OCI-LY7 (cell line): Measurements from ENCODE around the gene PLCB1. TPM values are rescaled to one million over a fixed set of nuclear protein-coding genes. Genes with fewer than 3 reads are reported as not detected.

Experiments used
- BruUV-seq: library from RNA; stranded (reverse); fragments of 400-500 nt; replicated peaks from 2 replicates; lab custom pipeline; 2021; lab: Mats Ljungman, UMichigan
- CTCF ChIA-PET: fragments of 300-600 bp; sonication (Branson Sonifier 250); formaldehyde crosslinking; loops from one replicate; lab custom pipeline; 2022; ENCODE audit warnings: antibody characterized with exemption; ENCODE audit not compliant: unreplicated experiment; lab: Charles Lee
- POLR2A ChIA-PET: fragments of 300-600 bp; sonication (Branson Sonifier 250); formaldehyde crosslinking; loops from one replicate; lab custom pipeline; 2022; ENCODE audit warnings: antibody characterized with exemption; lab: Charles Lee
- DNase-seq: peaks from one replicate; pipeline ENCODE4 v3.0.0-alpha.2; 2015; ENCODE audit warnings: low spot score
- H2AFZ ChIP-seq: fragments of 200-600 bp; sonication (generic), shearing (Covaris generic); 2 replicates; pipeline ENCODE4 v1.6.1; 2014; ENCODE audit warnings: mild to moderate bottlenecking, antibody characterized with exemption, low read length, moderate library complexity
- H3K27ac ChIP-seq: fragments of 200-600 bp; sonication (generic); 2 replicates; pipeline ENCODE4 v1.5.1; 2014; ENCODE audit warnings: mixed run types, low read depth, mild to moderate bottlenecking, moderate library complexity, low read length, inconsistent platforms; ENCODE audit not compliant: poor library complexity, severe bottlenecking
- H3K36me3 ChIP-seq: fragments of 200-600 bp; sonication (generic); 2 replicates; pipeline ENCODE4 v1.6.1; 2014; ENCODE audit warnings: mild to moderate bottlenecking, antibody characterized with exemption, low read length, moderate library complexity, mixed read lengths; ENCODE audit not compliant: insufficient read depth
- H3K4me1 ChIP-seq: fragments of 200-600 bp; sonication (generic); 2 replicates; pipeline ENCODE4 v1.5.1; 2014; ENCODE audit warnings: mild to moderate bottlenecking, low read length; ENCODE audit not compliant: insufficient read depth, poor library complexity, severe bottlenecking
- H3K4me2 ChIP-seq: fragments of 200-600 bp; sonication (generic); 2 replicates; pipeline ENCODE4 v1.6.1; 2014; ENCODE audit warnings: mild to moderate bottlenecking, low read length
- H3K4me3 ChIP-seq: fragments of 200-600 bp; sonication (generic); 2 replicates; pipeline ENCODE4 v1.5.1; 2014; ENCODE audit warnings: mild to moderate bottlenecking, low read depth, low read length; ENCODE audit not compliant: poor library complexity, severe bottlenecking
- H3K79me2 ChIP-seq: fragments of 200-600 bp; sonication (generic); 2 replicates; pipeline ENCODE4 v1.6.1; 2016; ENCODE audit warnings: low read depth, mild to moderate bottlenecking, low read length, moderate library complexity, mixed read lengths; ENCODE audit not compliant: insufficient read depth
- H3K9me2 ChIP-seq: fragments of 200-600 bp; sonication (generic); 2 replicates; pipeline ENCODE4 v1.6.1; 2016; ENCODE audit warnings: mild to moderate bottlenecking, low read length, mixed read lengths; ENCODE audit not compliant: insufficient read depth
- H3K9me3 ChIP-seq: fragments of 200-600 bp; sonication (generic); 2 replicates; pipeline ENCODE4 v1.6.1; 2014; ENCODE audit warnings: mild to moderate bottlenecking, mixed run types, low read length, mixed read lengths
- H4K20me1 ChIP-seq: fragments of 200-600 bp; sonication (generic); 2 replicates; pipeline ENCODE4 v1.6.1; 2014; ENCODE audit warnings: mild to moderate bottlenecking, antibody characterized with exemption, low read length, moderate library complexity, mixed read lengths; ENCODE audit not compliant: insufficient read depth
- CTCF ChIP-seq: fragments of 200-600 bp; sonication (generic); conservative IDR thresholded peaks from 2 replicates; pipeline ENCODE4 v1.5.1; 2014; ENCODE audit warnings: mild to moderate bottlenecking, antibody characterized with exemption, low read length, moderate library complexity, mixed read lengths
- EZH2phosphoT487 ChIP-seq: fragments of 200-600 bp; sonication (generic); IDR thresholded peaks from 2 replicates; pipeline ENCODE4 v1.6.1; 2018; ENCODE audit warnings: low read depth, borderline replicate concordance, mild to moderate bottlenecking, mixed run types, antibody characterized with exemption, low read length, moderate library complexity, mixed read lengths
- intact Hi-C: fragments of 100-400 bp; cut with micrococcal nuclease; formaldehyde crosslinking; loops from one replicate; pipeline ENCODE4 v1.10.0; 2022; ENCODE audit not compliant: unreplicated experiment
- total RNA-seq, 2 experiments: library from RNA; depleted of rRNA in 1 of 2; stranded (reverse); fragments of >200 nt in 1 of 2; shearing (Covaris generic) in 1 of 2; gene quantifications; 2 replicates each; pipeline ENCODE4 v1.2.3, GENCODE V29; 2014 to 2022

The PLCB1 gene
- total RNA-seq, 2 experiments from 2014 or later = 14.6 to 30.5 TPM

GRCh38 chr20:8400486-8400885 lies 268.4 kb downstream of the PLCB1 start:
- H3K27ac ChIP-seq = peak overlapping the region; percentile 98
- POLR2A ChIA-PET = interaction anchor here (0.9 to 3.1 kb wide), 8 partner anchors 10 to 135 kb away, joined by 3 to 18 read pairs (median 5); no protein-coding TSS in a partner anchor
- no peaks in the 10 kb centered on the region for H4K20me1 ChIP-seq
- TF ChIP-seq EZH2phosphoT487 (no peak), CTCF (no peak)
- H3K79me2 ChIP-seq = peaks cover 27% of the 10 kb centered on the region; the same call in 1 of the 2 replicates
- H3K9me2 ChIP-seq = no peaks in the 10 kb centered on the region
- BruUV-seq = TSS peak; percentile 60
- peak overlapping the region; percentile 20; the same call in 1 of the 2 replicates for H2AFZ ChIP-seq
- peak overlapping the region; percentile 47 for H3K4me3 ChIP-seq
- peaks cover 28% of the 10 kb centered on the region; the same call in 1 of the 2 replicates for H3K9me3 ChIP-seq
- CTCF ChIA-PET = no interaction called here
- peaks cover 50% of the 10 kb centered on the region for H3K36me3 ChIP-seq
- H3K4me2 ChIP-seq = peak overlapping the region; percentile 76
- peaks cover 87% of the 10 kb centered on the region for H3K4me1 ChIP-seq
- no peak for DNase-seq
- intact Hi-C loops = loop anchor here (2.0 to 10.0 kb wide), 3 partner anchors 26 to 204 kb away; no protein-coding TSS in a partner anchor

DNA sequence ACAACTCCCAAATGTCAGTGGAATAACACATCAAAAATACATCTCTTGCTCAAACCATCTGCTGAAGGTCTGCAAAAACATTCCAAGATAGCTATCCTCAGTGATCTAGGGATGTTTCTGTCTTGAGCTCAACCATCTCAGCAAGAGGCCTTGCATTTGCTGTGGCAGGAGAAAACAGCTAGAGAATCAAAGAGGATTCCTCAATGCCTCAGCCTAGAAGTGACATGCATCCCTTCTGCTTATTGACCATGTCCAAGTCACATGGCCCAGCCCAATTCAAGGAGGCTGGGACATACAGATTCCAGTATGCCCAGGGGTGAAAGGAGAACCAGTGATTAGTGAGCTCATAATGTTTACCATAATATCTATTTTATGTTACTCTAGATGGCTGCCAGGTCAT lies 269.5 kb downstream of the PLCB1 start:
- BruUV-seq = no TSS peak
- Histone ChIP-seq H3K79me2 (peaks cover 24% of the 10 kb centered on the region; the same call in 1 of the 2 replicates), H4K20me1 (no peaks in the 10 kb centered on the region), H2AFZ (peak overlapping the region; percentile 10; the same call in 1 of the 2 replicates), H3K4me1 (peaks cover 77% of the 10 kb centered on the region), H3K4me3 (no peak overlapping the region), H3K9me2 (no peaks in the 10 kb centered on the region), H3K4me2 (peak overlapping the region; percentile 76), H3K9me3 (peaks cover 34% of the 10 kb centered on the region), H3K27ac (peak overlapping the region; percentile 98), H3K36me3 (peaks cover 55% of the 10 kb centered on the region)
- no peak for DNase-seq
- ChIA-PET POLR2A (interaction anchor here (0.6 to 3.1 kb wide), 14 partner anchors 11 to 379 kb away, joined by 3 to 18 read pairs (median 4); no protein-coding TSS in a partner anchor), CTCF (interaction anchor here (0.8 to 1.0 kb wide), 3 partner anchors 11 to 16 kb away, joined by 3 read pairs; no protein-coding TSS in a partner anchor)
- TF ChIP-seq CTCF (no peak), EZH2phosphoT487 (no peak)
- intact Hi-C loops = loop anchor here (2.0 to 10.0 kb wide), 3 partner anchors 25 to 203 kb away; no protein-coding TSS in a partner anchor

- peak overlapping the region; percentile 3; the same call in 1 of the 2 replicates for H3K4me2 ChIP-seq
- no peaks in the 10 kb centered on the region for H4K20me1 ChIP-seq
- H3K9me2 ChIP-seq = no peaks in the 10 kb centered on the region
- DNase-seq = no peak
- H2AFZ ChIP-seq = peak overlapping the region; percentile 10; the same call in 1 of the 2 replicates
- peaks cover 57% of the 10 kb centered on the region for H3K36me3 ChIP-seq
- H3K4me1 ChIP-seq = peaks cover 67% of the 10 kb centered on the region
- TF ChIP-seq EZH2phosphoT487 (no peak), CTCF (no peak)
- ChIA-PET POLR2A (interaction anchor here (1.6 to 3.1 kb wide), 5 partner anchors 10 to 17 kb away, joined by 5 to 18 read pairs (median 8); no protein-coding TSS in a partner anchor), CTCF (no interaction called here)
- H3K27ac ChIP-seq = peak overlapping the region; percentile 9
- peaks cover 24% of the 10 kb centered on the region; the same call in 1 of the 2 replicates for H3K79me2 ChIP-seq
- no peak overlapping the region for H3K4me3 ChIP-seq
- intact Hi-C loops = loop anchor here (10.0 kb wide), 1 partner anchor 202 kb away; no protein-coding TSS in a partner anchor
- H3K9me3 ChIP-seq = peaks cover 37% of the 10 kb centered on the region
- BruUV-seq = no TSS peak
These were observed 270.7 kb downstream of the PLCB1 start for GRCh38 chr20:8402798-8403197.
